Urothelium cell line (cell line): ENCODE measurements around the gene PARP8.
A peak's percentile ranks its signal among the peaks of the same experiment; 100 is the strongest.

ENCODE experiments used
- DNase-seq: peaks from one replicate; pipeline ENCODE4 v3.0.0; 2011; ENCODE audit warnings: low spot score, mixed read lengths
- FAIRE-seq: peaks from 2 replicates; lab custom pipeline; 2011; peaks lifted over from hg19 to GRCh38; lab: Jason Lieb, UNC

Gene PARP8

DNA sequence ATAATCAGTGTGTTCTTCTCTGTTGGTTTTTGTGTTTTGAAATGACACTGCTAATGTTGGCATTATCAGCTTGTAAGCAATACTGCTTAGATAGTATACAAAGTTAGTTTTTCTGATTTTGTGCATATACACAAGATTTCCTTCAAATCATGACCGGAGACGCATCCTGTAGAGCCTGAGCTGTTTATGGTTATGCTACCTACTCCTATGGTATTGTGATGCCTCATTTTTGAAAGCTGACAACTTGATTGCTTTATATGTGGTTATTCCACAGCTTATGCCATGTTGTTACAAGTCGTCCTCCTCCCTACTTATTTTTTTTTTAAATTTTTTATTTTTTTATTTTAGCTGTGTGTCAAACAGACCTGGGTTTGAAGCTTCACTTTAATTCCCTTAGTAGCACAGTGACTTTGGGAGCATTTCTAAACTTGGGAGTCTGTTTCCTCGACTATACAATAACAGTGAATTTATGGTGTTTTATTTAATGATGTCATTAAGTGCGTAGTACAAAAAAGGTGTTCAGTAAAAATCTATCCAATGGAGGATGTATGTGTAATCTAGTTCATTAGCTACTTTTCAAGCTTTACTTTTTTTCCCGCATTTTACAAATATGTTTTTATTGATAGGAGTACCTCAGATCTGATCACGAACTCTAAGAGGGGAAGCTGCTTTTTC is 59.5 kb downstream of the PARP8 start:
- FAIRE-seq (no peak), DNase-seq (no peak)

DNA sequence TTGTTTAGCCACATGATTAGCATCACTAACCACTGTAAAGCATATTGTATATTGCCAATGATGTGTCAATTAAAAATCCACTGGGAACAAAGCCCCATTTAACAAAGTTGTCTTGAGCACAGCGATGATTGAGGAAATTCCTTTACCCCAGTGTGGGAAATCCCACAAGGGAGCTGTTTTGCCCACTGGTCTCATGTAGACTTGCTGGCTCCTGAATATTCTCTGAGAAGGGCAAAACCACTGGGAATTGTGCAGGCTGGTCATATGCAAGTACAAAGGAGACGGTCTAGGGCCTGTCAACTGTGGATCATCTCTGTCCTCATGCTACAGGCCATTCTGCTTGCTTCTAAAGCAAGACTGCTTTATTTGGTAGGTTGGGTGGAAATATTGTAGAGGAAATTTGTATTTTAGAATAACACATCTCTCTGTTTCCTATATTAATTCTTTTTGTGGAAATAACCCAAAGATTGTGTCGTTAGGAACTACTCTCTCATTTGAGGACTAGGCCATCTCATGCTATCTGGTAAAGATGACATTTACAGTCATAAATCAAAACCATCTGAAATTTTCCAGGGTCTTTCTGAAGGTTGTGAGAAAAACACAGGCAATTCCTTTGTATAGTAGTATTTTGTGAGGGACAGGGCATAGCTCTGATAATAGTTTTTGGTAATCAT is 60.2 kb downstream of the PARP8 start:
- DNase-seq (no peak), FAIRE-seq (no peak)

DNA sequence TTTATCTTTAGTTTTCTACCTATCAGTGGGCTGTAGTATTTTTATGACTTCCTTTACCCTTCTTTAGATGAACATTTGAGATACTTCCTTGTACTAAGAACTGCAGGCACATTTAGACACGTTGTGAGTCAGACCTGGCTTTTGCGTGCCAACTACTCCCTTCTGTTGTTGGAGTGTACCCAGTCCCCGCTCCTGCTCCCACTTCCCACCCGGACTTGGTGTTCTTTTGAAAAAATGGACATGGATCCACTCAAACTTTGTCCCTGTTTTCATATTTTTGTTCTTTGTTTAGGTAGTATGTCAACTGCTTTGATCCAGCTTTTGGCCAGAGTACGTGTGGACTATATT is 60.7 kb downstream of the PARP8 start:
- DNase-seq (no peak), FAIRE-seq (no peak)

DNA sequence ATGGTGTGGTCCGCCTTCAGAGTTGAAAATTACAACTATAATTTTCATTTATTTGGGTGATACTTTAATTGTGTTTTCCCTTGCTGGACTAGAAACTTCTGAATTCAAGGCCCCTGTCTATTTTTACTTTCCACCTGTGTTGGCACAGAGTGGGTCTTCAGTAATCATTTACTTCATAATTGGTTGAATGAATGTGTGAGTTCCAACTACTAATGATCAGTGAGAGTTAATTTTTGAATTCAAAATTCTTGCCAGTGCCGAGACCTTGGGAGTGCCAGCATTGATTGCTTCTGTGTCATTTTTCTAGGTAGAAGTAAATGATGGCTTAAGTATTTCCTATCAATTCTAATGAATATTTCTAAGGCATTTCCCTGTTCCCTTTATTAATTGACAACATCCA is 61.4 kb downstream of the PARP8 start:
- no peak for DNase-seq
- no peak for FAIRE-seq

DNA sequence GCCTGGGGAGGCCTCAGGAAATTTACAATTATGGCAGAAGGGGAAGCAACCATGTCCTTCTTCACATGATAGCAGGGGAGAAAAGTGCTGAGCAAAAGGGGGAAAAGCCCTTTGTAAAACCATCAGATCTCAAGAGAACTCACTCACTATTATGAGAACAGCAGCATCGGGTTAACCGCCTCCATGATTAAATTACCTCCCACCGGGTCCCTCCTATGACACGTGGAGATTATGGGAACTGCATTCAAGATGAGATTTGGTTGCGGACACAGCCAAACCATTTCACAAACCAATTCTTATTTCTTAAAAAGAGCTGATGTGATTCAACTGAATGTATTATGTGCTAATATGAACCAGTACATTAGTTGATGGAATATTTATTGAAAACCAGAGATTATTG is 63.9 kb downstream of the PARP8 start:
- no peak for FAIRE-seq
- no peak for DNase-seq

DNA sequence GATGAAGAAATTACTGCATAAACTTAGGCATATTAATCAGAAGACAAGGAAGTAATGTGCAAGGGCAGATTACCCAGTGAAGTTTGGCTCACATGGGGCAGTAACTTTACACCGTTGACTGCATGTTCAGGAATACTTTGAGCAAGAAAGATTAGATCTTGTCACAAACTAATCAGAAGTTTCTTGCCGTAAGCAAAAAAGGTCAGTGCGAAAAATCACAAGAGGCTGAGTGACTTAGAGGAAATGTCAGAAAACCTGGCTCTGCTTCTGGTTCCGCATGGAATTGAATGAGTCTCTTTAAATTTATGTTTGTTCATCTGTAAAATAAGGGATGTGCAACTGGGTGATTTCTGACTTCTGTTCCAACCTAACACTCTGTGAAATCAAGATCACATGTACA is 64.4 kb downstream of the PARP8 start:
- FAIRE-seq = no peak
- DNase-seq = no peak

DNA sequence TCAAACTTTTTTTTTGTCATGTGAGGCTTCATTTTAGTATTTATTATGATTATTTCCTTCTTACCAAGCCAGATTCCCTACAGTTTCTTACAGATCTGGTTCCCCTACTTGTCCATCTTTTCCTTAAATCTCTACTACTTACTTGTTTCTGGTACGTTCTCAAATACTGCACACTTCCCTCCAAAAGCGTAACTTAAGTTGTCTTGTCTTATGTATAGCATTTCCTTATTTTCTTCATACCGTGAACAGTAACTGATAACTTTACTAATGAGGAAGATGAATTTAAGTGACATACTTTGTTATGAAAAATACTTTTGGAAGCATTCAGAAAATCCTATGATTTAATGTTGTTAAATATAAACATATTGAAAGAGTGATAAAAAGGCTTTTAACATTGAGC is 67.3 kb downstream of the PARP8 start:
- DNase-seq = no peak
- no peak for FAIRE-seq

DNA sequence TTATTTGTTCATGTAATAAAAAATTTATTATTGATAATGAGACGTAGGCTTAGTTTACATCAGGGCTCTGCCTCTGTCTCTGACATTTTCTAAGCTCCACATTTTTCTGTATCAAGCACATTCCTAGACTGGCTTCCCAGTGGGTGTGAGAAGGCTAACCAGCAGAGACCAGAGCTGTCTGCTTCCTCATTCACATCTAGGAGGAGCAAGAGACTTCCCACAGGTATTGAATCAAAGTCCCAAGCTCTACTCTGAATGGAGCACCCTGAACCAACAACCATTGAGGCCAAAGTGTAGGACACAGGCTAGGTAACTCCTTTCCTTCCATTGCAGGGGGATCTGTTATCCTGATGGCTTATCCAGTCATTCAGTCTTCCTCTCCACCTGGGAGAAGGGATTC is 72.4 kb downstream of the PARP8 start:
- DNase-seq = no peak
- FAIRE-seq = no peak

DNA sequence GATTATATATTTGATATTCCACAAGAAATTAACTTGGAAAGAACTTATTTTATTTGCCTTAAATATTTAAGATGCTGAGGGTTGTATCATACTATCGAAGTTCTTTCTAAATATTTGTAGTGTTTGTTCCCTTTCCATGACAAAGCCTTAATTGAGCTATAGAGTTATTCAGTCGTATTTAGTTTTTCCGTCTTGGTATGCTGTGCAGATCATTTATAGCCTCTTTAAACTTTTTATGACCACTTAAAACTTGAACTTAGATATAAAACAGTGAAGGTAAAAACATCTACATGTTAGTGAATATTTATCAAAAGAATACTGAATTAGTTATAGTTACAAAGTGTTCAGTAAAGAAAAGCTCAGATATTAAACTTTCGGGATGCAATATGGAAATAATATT is 74.4 kb downstream of the PARP8 start:
- no peak for FAIRE-seq
- no peak for DNase-seq

DNA sequence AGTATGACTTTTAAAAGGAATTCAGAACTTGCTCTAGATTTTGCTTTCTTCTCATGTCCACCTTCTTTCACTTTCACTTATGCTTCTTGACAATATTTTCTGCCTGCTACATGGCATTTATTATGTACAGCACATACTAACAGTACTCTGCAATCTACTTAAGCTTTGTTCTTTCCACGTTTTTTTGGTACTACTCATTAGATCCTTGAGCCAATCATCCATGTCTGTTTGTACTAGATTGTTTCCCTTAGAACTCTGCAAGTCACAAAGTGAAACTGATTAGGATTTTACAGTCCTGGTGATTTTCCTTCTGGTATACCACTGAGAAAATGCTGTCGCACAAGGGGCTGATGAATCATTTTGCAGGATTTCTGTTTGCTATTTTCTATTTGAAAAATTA is 78.3 kb downstream of the PARP8 start:
- no peak for DNase-seq
- no peak for FAIRE-seq

DNA sequence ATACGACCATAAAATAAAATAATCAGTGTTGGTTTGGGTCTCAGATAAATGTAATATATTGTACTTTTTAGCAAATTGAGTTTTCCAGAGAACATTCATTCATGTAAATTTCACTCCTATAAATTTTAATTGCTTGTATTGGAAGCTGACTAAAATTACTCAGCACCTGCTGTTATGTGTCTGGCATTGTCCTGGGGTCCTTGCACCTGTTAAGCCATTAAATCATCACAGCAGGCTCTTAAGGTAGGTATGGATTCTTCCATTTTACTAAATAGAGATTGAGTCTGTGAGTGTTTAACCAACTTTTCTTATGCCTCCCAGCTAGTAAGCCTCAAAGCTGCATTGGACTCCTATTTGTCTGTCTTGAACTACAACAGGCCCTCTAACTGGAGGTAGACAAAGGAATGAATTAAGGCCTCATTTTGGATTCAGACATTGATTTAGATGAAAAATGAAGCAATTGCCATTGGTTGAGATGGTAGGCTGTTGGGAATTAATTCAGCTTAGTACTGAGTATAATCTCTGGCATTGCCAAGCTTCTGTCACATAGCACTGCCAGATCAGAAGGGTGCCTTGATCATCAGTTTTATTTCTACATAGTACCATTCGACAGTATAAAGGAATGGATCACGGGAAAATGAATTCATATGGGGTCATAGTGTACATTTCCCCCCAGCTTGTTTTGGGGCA is 78.9 kb downstream of the PARP8 start:
- FAIRE-seq (no peak), DNase-seq (no peak)

DNA sequence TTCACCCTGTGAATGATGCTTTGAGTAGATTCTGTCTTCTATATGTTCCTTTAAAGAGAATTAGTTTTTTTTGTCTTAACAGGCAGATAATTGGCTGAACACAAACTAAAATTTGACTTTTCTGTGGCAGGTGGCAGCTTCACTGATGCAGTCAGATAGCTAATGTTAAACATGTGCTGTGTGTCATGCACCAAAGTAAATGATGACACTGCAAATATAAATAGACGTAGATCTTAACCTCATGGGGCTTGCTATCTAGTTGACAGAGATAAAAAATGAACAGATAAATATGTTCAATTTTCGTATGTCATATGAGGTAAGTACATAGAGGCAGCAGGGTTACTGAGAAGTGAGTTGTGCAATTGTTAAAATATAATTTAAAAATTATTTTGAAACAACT is 82.7 kb downstream of the PARP8 start:
- DNase-seq = no peak
- no peak for FAIRE-seq

DNA sequence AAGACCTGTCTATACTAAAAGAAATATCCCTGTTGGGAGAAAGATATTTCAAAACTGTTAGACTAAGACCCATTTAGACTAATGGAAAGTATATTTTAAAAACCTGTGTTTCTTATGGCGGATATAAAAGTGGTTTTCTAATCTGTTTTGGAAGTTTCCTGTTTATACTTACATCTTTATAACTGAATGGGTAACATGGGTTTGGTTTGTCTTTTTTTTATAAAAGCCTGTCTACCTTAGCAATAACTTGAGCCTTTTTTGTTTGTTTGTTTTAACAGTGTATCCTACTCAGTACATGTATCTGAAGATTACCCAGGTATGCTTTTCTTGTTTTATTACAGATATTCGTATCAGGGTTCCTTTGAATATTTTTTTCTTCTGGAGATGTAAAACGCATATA is 83.4 kb downstream of the PARP8 start:
- FAIRE-seq (no peak), DNase-seq (no peak)

DNA sequence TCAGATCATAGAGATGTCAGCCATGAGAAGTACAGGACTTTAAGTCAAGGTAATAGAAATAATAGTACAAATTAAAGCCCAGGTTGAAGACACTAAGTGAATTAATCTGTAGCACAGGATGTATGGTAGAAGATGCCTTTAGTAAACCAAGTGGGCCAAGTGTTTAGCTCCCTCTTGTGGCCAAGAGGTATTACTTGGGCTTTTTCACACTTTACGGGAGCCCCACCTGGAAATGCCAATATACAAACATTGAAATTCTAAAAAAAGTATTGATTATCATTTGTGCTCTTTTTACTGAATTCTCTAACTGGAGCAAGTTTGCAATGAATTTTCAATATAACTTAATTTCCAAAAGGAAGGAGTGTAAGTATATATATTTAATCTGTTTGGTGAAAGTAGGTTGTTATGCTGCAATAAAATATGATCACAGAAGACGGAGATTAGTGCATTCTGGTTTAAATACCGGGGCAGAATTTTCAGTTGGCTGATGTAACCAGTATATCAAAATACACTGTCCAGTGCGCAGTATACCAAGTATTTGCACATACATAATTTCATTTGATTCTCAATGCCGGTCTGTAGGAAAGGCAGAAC is 84.7 kb downstream of the PARP8 start:
- no peak for FAIRE-seq
- DNase-seq = peak; percentile 30

DNA sequence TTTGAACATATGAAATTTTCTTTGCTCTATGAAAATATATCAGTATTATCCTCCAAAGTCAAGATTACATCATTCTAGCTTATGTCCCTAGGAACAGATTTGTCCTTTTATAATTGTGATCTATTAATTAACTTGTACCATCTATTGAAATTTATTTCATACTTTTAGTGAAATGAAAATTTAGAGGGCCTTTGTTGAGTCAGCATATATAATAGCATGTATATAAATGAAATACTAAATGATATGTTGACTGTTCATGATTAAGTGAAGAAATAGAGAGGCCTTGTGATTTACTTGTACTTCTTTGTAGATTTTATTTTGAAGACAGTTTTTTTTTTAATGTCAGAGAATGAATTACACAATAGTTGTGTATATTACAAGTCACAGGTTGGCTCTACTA is 86.4 kb downstream of the PARP8 start:
- DNase-seq (no peak), FAIRE-seq (no peak)

DNA sequence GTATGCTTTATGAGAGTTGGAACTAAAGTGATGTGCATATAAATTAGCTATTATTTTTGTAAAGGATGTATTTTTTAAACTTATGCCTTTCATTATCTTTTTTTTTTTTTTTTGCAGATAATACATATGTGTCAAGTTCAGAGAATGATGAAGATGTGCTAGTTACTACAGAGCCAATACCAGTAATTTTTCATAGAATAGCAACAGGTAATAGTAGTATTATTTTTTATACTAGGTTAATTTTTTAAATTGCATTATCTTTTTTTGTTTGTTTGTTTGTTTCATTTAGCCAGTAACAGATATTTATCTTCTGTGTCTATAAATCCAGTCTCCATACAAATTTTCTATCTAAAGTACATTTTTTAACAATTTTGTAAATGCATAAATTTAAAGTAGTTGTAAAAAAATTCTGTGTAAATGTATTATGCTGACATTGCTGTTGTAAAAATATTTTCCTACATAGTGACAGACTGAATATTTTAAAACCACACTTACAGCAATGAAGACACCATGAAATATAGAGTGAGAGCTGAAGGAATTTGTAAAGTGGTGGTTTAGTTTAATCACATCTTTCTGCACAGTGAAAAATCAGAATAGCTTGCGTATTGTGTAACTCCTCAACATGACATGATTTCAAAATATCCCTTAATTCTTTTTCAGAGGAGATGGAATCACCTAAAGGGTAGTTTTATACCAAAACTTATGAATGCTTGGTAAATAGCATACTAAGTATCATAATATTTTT is 93.3 kb downstream of the PARP8 start:
- FAIRE-seq = no peak

DNA sequence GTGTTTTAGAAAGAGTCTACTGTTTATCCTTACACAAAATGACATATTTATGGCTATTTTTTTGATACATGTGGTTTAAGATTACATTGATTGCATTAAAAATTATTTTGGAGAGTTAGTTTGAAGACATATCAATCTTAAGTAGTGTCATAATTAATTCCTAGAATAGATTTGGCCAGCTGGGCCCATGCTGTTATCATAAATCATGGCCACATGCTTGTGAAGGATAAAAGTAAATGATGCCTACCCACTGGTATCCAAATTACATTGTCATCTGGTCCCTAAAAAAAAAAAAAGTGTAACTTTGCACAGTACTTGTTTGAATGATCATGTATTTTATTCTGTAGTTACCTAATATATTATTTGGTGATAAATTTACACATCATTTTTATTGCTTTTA is 96.9 kb downstream of the PARP8 start:
- FAIRE-seq (no peak), DNase-seq (no peak)

More for the DNA sequence above, 93.3 kb downstream of the PARP8 start:
- DNase-seq = no peak

DNA sequence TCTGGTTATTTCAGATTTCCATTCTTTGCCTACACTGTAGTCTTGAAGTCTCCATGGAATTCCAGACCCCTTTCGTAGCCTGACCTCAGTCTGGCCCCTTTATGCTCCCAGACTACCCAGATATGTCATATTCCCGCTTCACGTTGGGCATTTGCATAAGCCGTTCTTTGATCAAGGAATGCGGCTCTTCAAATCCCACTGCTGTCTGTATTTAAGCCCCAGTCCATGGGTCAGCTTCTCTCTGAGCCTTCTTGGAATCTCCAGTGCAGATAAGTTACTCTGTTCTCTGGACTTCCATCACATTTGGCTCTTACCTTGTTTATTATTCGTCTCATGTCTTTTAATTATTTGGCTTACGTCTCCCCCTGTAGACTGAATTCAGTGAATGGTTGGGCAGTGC is 97.4 kb downstream of the PARP8 start:
- FAIRE-seq = no peak

DNA sequence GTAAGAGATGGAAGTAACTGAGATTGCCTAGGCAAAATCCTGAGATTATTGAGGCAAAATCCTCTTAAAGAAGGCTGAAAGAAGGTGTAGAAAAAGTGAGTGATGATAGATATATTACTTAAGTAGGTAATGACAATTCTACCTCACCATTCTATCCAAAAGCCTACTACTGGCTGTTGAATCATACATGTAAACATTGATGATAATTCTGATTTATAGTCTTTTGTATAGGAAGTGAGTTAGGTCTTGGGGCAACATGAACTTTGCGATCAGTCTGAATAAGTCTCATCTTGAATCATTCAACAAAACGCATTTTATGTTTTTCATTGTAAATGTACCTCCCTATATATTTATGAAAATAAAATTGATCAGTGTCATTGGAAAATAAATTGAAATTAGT is 99.6 kb downstream of the PARP8 start:
- DNase-seq = no peak
- no peak for FAIRE-seq

More for the DNA sequence above, 97.4 kb downstream of the PARP8 start:
- DNase-seq = no peak

DNA sequence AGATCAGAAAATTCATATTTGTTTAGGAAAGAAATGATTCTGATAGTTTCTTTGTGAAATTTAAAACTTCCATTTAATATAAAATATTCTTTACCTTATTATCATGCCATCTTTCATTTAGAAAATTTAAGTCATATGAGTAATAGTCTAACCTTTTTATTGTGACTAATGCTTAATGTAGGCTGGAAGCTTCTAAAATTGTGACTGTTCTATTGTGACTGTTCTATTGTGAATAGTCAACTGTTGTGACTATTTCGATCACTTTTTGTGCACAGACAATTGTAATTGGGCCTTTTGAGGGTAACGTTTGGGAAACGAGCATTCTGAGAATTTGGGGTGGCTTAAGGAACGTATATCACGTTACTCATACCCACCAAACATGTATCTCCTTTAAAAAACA is 100.0 kb downstream of the PARP8 start:
- FAIRE-seq (no peak), DNase-seq (no peak)

DNA sequence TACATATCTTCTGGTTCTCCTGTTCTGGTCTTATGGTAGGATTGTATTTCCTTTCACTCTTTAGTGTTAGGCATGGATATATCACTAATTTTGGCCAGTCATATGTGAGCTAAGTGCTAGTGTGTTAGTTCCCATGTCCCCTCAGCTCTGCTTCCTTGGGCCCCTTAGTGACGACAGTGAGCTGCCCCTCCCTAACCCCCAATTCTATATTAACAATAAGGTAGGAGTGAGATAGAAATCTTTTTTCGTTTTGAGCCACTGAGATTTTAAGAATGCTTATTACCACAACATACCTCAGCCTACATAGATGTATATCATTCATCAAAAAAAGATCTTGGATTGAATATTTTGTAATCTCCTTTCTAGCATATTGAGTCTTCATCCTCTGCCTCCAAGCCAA is 100.5 kb downstream of the PARP8 start:
- FAIRE-seq (no peak), DNase-seq (no peak)
